Ovary (tissue), 9 donors: ENCODE measurements around the gene KRTAP6-3. TPM values are rescaled to one million over a fixed set of nuclear protein-coding genes. Genes with fewer than 3 reads are reported as not detected.

Experiments
- DNase-seq, 5 donors: peaks; one replicate each; pipeline ENCODE4 v3.0.0-alpha.2; 2019 to 2020
- H3K27ac ChIP-seq, 2 donors: fragments of 200-600 bp; one replicate each; pipeline versions ENCODE4 v1.5.1 to v1.8.0; 2019 to 2022
- H3K27me3 ChIP-seq: fragments of 200-600 bp; one replicate; pipeline ENCODE4 v1.8.0; 2022
- H3K36me3 ChIP-seq: fragments of 200-600 bp; sonication (generic); one replicate; pipeline ENCODE4 v1.5.1; 2019
- H3K4me1 ChIP-seq: one replicate; pipeline ENCODE4 v1.8.1; 2013; ENCODE audit warnings: mild to moderate bottlenecking, moderate library complexity; ENCODE audit not compliant: insufficient read depth
- H3K4me3 ChIP-seq: fragments of 200-600 bp; sonication (generic); one replicate; pipeline ENCODE4 v1.5.1; 2017
- H3K9me3 ChIP-seq, 2 donors: fragments of 200-600 bp in 1 of 2; sonication (generic) in 1 of 2; one replicate each; pipeline versions ENCODE4 v1.5.1 to v1.8.1; 2013 to 2019; ENCODE audit warnings: mild to moderate bottlenecking in 1 of 2, moderate library complexity in 1 of 2
- EP300 ChIP-seq: sonication (generic); formaldehyde crosslinking; IDR thresholded peaks from one replicate; pipeline ENCODE4 v1.6.1; 2017; ENCODE audit warnings: antibody characterized with exemption
- POLR2A ChIP-seq: fragments of 450-650 bp; IDR thresholded peaks from one replicate; pipeline ENCODE4 v1.6.1; 2017; ENCODE audit warnings: antibody characterized with exemption, mild to moderate bottlenecking, moderate library complexity
- WGBS, 3 donors: extraction: QIAGEN DNeasy Blood & Tissue Kit in 1 of 3; methylation state at CpG; one replicate each; pipeline versions ENCODE4 v1.1.5 to v1.1.7; 2013 to 2017; 5-methylcytosine and 5-hydroxymethylcytosine counted together
- intact Hi-C, 4 donors: fragments of 100-400 bp; cut with DNase I; formaldehyde crosslinking; loops; one replicate each; pipeline versions ENCODE4 v1.11.0 to v1.15.1; 2022 to 2023
- polyA plus RNA-seq, 2 donors: library from polyadenylated mRNA; stranded (reverse); fragments of 200-250 nt in 1 of 2; fragments of 350-450 nt in 1 of 2; fragmentation: Illumina TruSeq in 1 of 2; extraction: RNeasy Lipid Tissue Mini Kit (QIAGEN cat#74804) in 1 of 2; gene quantifications; one replicate each; pipeline ENCODE4 v1.2.3, GENCODE V29; 2013 to 2014
- total RNA-seq, 7 donors: library from RNA; depleted of rRNA in 2 of 7; stranded (reverse); fragments of >200 nt in 2 of 7; fragmentation: NEBNext Ultra II Directional in 3 of 7; extraction: Animal tissue kit (Norgen Biotek cat#: 25700) in 3 of 7; gene quantifications; one replicate each; pipeline versions ENCODE4 v1.1.0 to v1.2.4, GENCODE V29; 2016 to 2023
- TF ChIP-seq, protein P1 (sequence below), 3 donors: fragments of 450-650 bp in 2 of 3; fragments of 200-600 bp in 1 of 3; IDR thresholded peaks; one replicate each; pipeline versions ENCODE4 v1.5.1 to v1.8.0; 2016 to 2022; ENCODE audit warnings: antibody characterized with exemption in 3 of 3, mild to moderate bottlenecking in 1 of 3
- donor health status: DM: no; HTN: no; CAD: no; lungs with moderate emphysema.
- donor health status: DM: no; HTN: no; CAD: no.
- donor health status: Bipolar disorder and iron deficiency.
- donor health status: DM: yes; HTN: yes; CAD: no.
- donor health status: DM: no; HTN: no; CAD: no.
- donor health status: DM: yes; HTN: yes; CAD: no.

The KRTAP6-3 gene
- total and polyA plus RNA-seq, 9 donors, result not detected

DNA sequence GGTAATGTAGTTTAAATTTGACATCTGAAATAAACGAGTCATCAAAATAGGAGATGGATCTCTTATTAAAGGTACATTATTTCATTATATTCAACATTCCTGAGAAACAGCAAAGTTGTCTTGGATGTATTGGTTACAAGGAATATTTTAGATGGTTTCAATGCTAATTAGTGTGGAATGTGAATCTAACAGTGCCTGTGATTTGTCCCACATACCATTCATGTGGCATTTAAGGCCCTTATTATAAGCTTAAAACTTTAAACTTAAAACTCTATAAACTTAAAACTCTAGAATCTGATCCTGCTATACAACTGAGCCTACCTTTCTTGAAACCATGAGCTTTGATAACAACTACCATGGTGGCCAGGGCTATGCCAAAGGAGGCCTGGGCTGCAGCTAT, 8.5 kb downstream of the KRTAP6-3 start, which contains the start of gene KRTAP22-1:
Gene KRTAP22-1, plus strand, starts transcription at position 301 of the 400 bp plus-strand sequence.
- TF ChIP-seq POLR2A (no peak), EP300 (no peak)
- TF ChIP-seq, protein P1, sequence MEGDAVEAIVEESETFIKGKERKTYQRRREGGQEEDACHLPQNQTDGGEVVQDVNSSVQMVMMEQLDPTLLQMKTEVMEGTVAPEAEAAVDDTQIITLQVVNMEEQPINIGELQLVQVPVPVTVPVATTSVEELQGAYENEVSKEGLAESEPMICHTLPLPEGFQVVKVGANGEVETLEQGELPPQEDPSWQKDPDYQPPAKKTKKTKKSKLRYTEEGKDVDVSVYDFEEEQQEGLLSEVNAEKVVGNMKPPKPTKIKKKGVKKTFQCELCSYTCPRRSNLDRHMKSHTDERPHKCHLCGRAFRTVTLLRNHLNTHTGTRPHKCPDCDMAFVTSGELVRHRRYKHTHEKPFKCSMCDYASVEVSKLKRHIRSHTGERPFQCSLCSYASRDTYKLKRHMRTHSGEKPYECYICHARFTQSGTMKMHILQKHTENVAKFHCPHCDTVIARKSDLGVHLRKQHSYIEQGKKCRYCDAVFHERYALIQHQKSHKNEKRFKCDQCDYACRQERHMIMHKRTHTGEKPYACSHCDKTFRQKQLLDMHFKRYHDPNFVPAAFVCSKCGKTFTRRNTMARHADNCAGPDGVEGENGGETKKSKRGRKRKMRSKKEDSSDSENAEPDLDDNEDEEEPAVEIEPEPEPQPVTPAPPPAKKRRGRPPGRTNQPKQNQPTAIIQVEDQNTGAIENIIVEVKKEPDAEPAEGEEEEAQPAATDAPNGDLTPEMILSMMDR (IDR thresholded peaks at IDR 0.05), result no peak
- intact Hi-C loops, result no loop called here
- Histone ChIP-seq H3K4me1 (no peaks in the 10 kb centered on the region), H3K9me3 (no peaks in the 10 kb centered on the region), H3K4me3 (no peak within 1 kb of the TSS), H3K27me3 (no peaks in the 10 kb centered on the region), H3K27ac (no peak within 1 kb of the TSS), H3K36me3 (no peaks in the 10 kb centered on the region)
- 39 to 92% (median 46%) methylated on average over 1 of the region's 1 CpG for WGBS, 3 donors
- no peak for DNase-seq

DNA sequence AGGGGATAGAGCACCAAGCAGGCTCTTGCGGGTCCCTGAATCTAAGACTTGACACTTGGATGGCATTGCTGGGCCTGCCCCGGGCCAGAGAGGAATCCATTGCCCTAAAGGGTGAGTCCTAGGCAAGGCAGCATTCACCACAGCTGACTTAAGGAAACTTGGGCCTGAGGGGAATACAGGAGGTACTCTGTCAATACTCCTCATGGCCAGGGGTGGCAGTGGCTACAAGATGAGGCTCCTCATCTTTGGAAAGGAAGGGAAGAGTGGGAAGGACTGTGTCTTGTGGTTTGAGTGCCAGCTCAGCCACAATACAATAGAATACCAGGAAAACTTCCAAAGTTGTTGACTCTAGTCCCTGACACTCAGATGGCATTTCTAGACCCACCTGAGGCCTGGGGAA, 13.7 kb downstream of the KRTAP6-3 start:
- intact Hi-C loops, result no loop called here
- no peak overlapping the region for H3K4me3 ChIP-seq
- no peaks in the 10 kb centered on the region for H3K27me3 ChIP-seq
- WGBS, 3 donors, result 78 to 91% (median 85%) methylated on average over 2 of the region's 2 CpGs
- no peaks in the 10 kb centered on the region for H3K4me1 ChIP-seq
- H3K9me3 ChIP-seq, result no peaks in the 10 kb centered on the region
- H3K36me3 ChIP-seq, result no peaks in the 10 kb centered on the region
- DNase-seq, result no peak
- no peak for TF ChIP-seq POLR2A
- TF ChIP-seq, protein P1 (IDR thresholded peaks at IDR 0.05), result no peak
- no peak for TF ChIP-seq EP300
- H3K27ac ChIP-seq, result no peak overlapping the region

DNA sequence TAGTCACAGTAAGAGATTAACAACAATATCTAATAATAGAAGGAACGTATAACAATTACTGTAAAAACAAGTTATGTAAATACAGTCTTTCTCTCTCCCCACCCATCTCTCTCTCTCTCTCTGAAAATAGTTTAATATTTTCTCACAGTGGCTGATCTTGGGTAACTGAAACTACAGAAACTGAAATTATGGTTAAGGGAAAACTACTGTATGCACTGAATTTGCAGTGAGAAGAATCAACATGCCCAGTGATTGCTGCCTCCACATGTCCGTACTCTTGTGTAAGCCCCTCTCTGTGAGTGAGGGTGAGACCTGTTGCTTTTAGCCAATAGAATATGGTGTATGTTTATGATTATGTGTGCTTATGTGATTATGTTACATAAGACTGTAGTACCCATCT, 19.9 kb downstream of the KRTAP6-3 start:
- DNase-seq, result no peak
- Histone ChIP-seq H3K36me3 (no peaks in the 10 kb centered on the region), H3K27me3 (no peaks in the 10 kb centered on the region), H3K27ac (no peak overlapping the region), H3K4me1 (no peaks in the 10 kb centered on the region), H3K4me3 (no peak overlapping the region), H3K9me3 (no peaks in the 10 kb centered on the region)
- TF ChIP-seq POLR2A (no peak), EP300 (no peak)
- TF ChIP-seq, protein P1 (IDR thresholded peaks at IDR 0.05), result no peak
- intact Hi-C loops, result no loop called here
- WGBS, 3 donors, result 66 to 75% (median 70%) methylated on average over 2 of the region's 2 CpGs

DNA sequence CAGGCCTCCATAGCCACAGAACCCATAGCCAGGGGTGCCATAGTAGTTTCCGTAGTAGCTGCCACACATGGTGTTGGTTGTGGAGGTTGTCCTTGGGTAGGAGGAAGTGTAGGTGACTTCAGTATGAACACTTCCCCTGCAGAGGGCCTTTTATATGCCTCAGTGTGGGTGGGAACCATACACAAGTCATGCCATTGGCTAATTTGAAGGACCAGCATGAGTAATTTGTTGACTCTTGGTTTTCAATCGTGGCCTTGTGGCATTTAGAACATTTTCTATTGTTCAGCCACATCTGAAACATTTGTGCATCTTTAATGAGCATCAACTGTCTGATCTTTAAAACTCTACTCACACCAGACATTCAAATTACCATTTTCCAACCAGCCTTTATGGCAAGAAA, 21.6 kb downstream of the KRTAP6-3 start, which contains the start of gene KRTAP6-1:
Gene KRTAP6-1, minus strand, starts transcription at position 95 of the 400 bp plus-strand sequence. Its CDS starts 26 bp downstream, at position 69.
- H3K4me1 ChIP-seq, result no peaks in the 10 kb centered on the region
- TF ChIP-seq POLR2A (no peak), EP300 (no peak)
- TF ChIP-seq, protein P1 (IDR thresholded peaks at IDR 0.05), result no peak
- no peak within 1 kb of the TSS for H3K27ac ChIP-seq
- 67 to 76% (median 72%) methylated on average over 2 of the region's 2 CpGs for WGBS, 3 donors
- DNase-seq, result no peak
- no peaks in the 10 kb centered on the region for H3K36me3 ChIP-seq
- H3K4me3 ChIP-seq, result no peak within 1 kb of the TSS
- intact Hi-C loops, result no loop called here
- no peaks in the 10 kb centered on the region for H3K27me3 ChIP-seq
- H3K9me3 ChIP-seq, result no peaks in the 10 kb centered on the region
